ENCODE measurements around the gene ESR2.
"Not testable (repeated sequence)": the region's sequence is repeated elsewhere in the genome, so short reads cannot be mapped to it uniquely, and the experiment has no call there.

Gene ESR2

GRCh38 chr14:64126548-64126947 is 167.6 kb downstream of the ESR2 start:
- DNase-seq (no peak), ATAC-seq (no peak)

GRCh38 chr14:64125270-64125669 is 168.9 kb downstream of the ESR2 start:
- DNase-seq (no peak), ATAC-seq (no peak)

GRCh38 chr14:64123241-64123822 is 170.8 kb downstream of the ESR2 start:
- DNase-seq (no peak), ATAC-seq (no peak)

- ATAC-seq (no peak), DNase-seq (no peak)
Observed at GRCh38 chr14:64119980-64120379, 174.2 kb downstream of the ESR2 start.

- no peak for DNase-seq
- ATAC-seq, result no peak
Observed at GRCh38 chr14:64119500-64119899, 174.7 kb downstream of the ESR2 start.

- ATAC-seq, result no peak
- DNase-seq, result no peak
Observed at GRCh38 chr14:64118892-64119291, 175.3 kb downstream of the ESR2 start.

GRCh38 chr14:64118403-64118742 is 175.8 kb downstream of the ESR2 start:
- not testable (repeated sequence) for DNase-seq, ATAC-seq

GRCh38 chr14:64117671-64118402 is 176.3 kb downstream of the ESR2 start:
- no peak for ATAC-seq
- no peak for DNase-seq

GRCh38 chr14:64115401-64115800 is 178.8 kb downstream of the ESR2 start:
- no peak for DNase-seq
- no peak for ATAC-seq

- DNase-seq (no peak), ATAC-seq (no peak)
Observed at GRCh38 chr14:64114796-64115195, 179.4 kb downstream of the ESR2 start.

GRCh38 chr14:64114166-64114565 is 180.0 kb downstream of the ESR2 start:
- ATAC-seq (no peak), DNase-seq (no peak)

GRCh38 chr14:64112867-64113678 is 181.1 kb downstream of the ESR2 start:
- DNase-seq (no peak), ATAC-seq (no peak)

- no peak for DNase-seq
- no peak for ATAC-seq
Observed at GRCh38 chr14:64110802-64111201, 183.4 kb downstream of the ESR2 start.

GRCh38 chr14:64109819-64110554 is 184.2 kb downstream of the ESR2 start:
- no peak for ATAC-seq
- DNase-seq, result no peak

- ATAC-seq (no peak), DNase-seq (no peak)
Observed at GRCh38 chr14:64107438-64107837, 186.7 kb downstream of the ESR2 start.

- no peak for ATAC-seq
- DNase-seq, result no peak
Observed at GRCh38 chr14:64098120-64098519, 196.1 kb downstream of the ESR2 start.

- ATAC-seq (peak; percentile 23), DNase-seq (peak; percentile 19)
Observed at GRCh38 chr14:64095620-64096019, 198.6 kb downstream of the ESR2 start.

- ATAC-seq, result no peak
- DNase-seq, result no peak
Observed at GRCh38 chr14:64092940-64093339, 201.2 kb downstream of the ESR2 start.

- ATAC-seq (no peak), DNase-seq (no peak)
Observed at GRCh38 chr14:64092338-64092737, 201.8 kb downstream of the ESR2 start.

- DNase-seq (no peak), ATAC-seq (no peak)
Observed at GRCh38 chr14:64091217-64091616, 203.0 kb downstream of the ESR2 start.

GRCh38 chr14:64089920-64090319 is 204.3 kb downstream of the ESR2 start:
- ATAC-seq (no peak), DNase-seq (no peak)

- ATAC-seq, result no peak
- DNase-seq, result no peak
Observed at GRCh38 chr14:64088647-64088964, 205.6 kb downstream of the ESR2 start.

- no peak for ATAC-seq
- DNase-seq, result no peak
Observed at GRCh38 chr14:64082837-64083236, 211.3 kb downstream of the ESR2 start.

All from stimulated activated naive CD8-positive, alpha-beta T cell treated with anti-CD3 and anti-CD28 coated beads, Interleukin-15, Interleukin-2, amounts not matched to agents 100 U/mL and 50 U/mL, for 24 hours (primary cell).